DOHH2 (cell line): ENCODE data around the gene OTULINL.

Source experiments
- CTCF ChIP-seq: fragments of 200-600 bp; sonication (generic); IDR thresholded peaks from one replicate; pipeline ENCODE4 v1.5.1; 2014; ENCODE audit warnings: antibody characterized with exemption, mild to moderate bottlenecking, low read depth, low read length; ENCODE audit not compliant: poor library complexity, severe bottlenecking
- EZH2phosphoT487 ChIP-seq: fragments of 200-600 bp; sonication (generic); IDR thresholded peaks from 2 replicates; pipeline ENCODE4 v1.6.1; 2017; ENCODE audit warnings: borderline replicate concordance, mild to moderate bottlenecking, antibody characterized with exemption, low read length, moderate library complexity, mixed read lengths

- TF ChIP-seq CTCF (no peak), EZH2phosphoT487 (no peak)
Observed at GRCh38 chr5:14598225-14598624, 16.6 kb downstream of the OTULINL start.
